SK-N-SH (cell line): ENCODE data around the gene HTRA3. TPM values are rescaled to one million over a fixed set of nuclear protein-coding genes. Genes with fewer than 3 reads are reported as not detected.

Source experiments
- CTCF ChIA-PET: fragments of 300-600, 350-600 bp; formaldehyde crosslinking; extraction: SDS; loops from one replicate; lab custom pipeline; 2021; lab: Yijun Ruan, JAX
- POLR2A ChIA-PET: fragments of 350-600 bp; sonication (Branson Sonifier 250); formaldehyde crosslinking; extraction: SDS; loops from one replicate; lab custom pipeline; 2020; ENCODE audit warnings: antibody characterized with exemption, inconsistent platforms; lab: Yijun Ruan, JAX
- DNase-seq: peaks from one replicate; pipeline ENCODE4 v3.0.0; 2012
- H2AFZ ChIP-seq: fragments of 200-600 bp; sonication (generic); 2 replicates; pipeline ENCODE4 v1.8.1; 2016; ENCODE audit warnings: antibody characterized with exemption, mild to moderate bottlenecking, low read depth
- H3F3A ChIP-seq: fragments of 200-600 bp; sonication (generic); replicated peaks from 2 replicates; pipeline ENCODE3; 2016; ENCODE audit warnings: antibody characterized with exemption, mild to moderate bottlenecking; ENCODE audit not compliant: insufficient read depth
- H3K27ac ChIP-seq, 2 experiments: fragments of 200-500 bp in 1 of 2; fragments of 200-600 bp in 1 of 2; sonication (Bioruptor generic) in 1 of 2; sonication (generic), shearing (Covaris generic) in 1 of 2; 2 replicates each; pipeline versions ENCODE4 v1.5.1 to v1.6.1; 2014 to 2016; ENCODE audit warnings: low read depth in 2 of 2, inconsistent platforms in 1 of 2, low read length in 1 of 2, mild to moderate bottlenecking in 1 of 2, mixed read lengths in 1 of 2
- H3K27me3 ChIP-seq: fragments of 200-600 bp; sonication (generic), shearing (Covaris generic); 2 replicates; pipeline ENCODE4 v1.6.1; 2016; ENCODE audit warnings: mixed run types; ENCODE audit not compliant: insufficient read depth
- H3K36me3 ChIP-seq, 2 experiments: fragments of 200-500 bp in 1 of 2; fragments of 200-600 bp in 1 of 2; sonication (Bioruptor generic) in 1 of 2; sonication (generic) in 1 of 2; replicated peaks in 1 of 2; 2 replicates each; pipeline versions ENCODE3 to v1.5.1; 2014 to 2016; ENCODE audit warnings: low read length in 1 of 2, mild to moderate bottlenecking in 1 of 2; ENCODE audit not compliant: insufficient read depth in 2 of 2, control insufficient read depth in 1 of 2
- H3K4me1 ChIP-seq, 2 experiments: fragments of 200-500 bp in 1 of 2; fragments of 200-600 bp in 1 of 2; sonication (Bioruptor generic) in 1 of 2; sonication (generic), shearing (Covaris generic) in 1 of 2; 2 replicates each; pipeline versions ENCODE4 v1.5.1 to v1.6.1; 2014 to 2016; ENCODE audit warnings: low read depth in 1 of 2, low read length in 1 of 2, mixed run types in 1 of 2; ENCODE audit not compliant: insufficient read depth in 2 of 2, control insufficient read depth in 1 of 2
- H3K4me2 ChIP-seq: fragments of 200-600 bp; sonication (generic), shearing (Covaris generic); 2 replicates; pipeline ENCODE4 v1.6.1; 2017; ENCODE audit warnings: mixed run types
- H3K4me3 ChIP-seq, 2 experiments: fragments of 200-500 bp in 1 of 2; fragments of 200-600 bp in 1 of 2; sonication (Bioruptor generic) in 1 of 2; sonication (generic), shearing (Covaris generic) in 1 of 2; 2 replicates each; pipeline versions ENCODE4 v1.5.1 to v1.8.1; 2014 to 2016; ENCODE audit warnings: low read depth in 2 of 2, inconsistent platforms in 1 of 2, low read length in 1 of 2, mild to moderate bottlenecking in 1 of 2, mixed read lengths in 1 of 2, moderate library complexity in 1 of 2
- H3K79me2 ChIP-seq: fragments of 200-600 bp; sonication (generic); 2 replicates; pipeline ENCODE4 v1.8.1; 2017; ENCODE audit warnings: mild to moderate bottlenecking; ENCODE audit not compliant: insufficient read depth
- H3K9ac ChIP-seq: fragments of 200-600 bp; sonication (generic); 2 replicates; pipeline ENCODE4 v1.6.1; 2017; ENCODE audit warnings: mixed run types
- H3K9me2 ChIP-seq: fragments of 200-600 bp; sonication (generic); 2 replicates; pipeline ENCODE4 v1.6.1; 2017; ENCODE audit warnings: mixed run types
- H3K9me3 ChIP-seq: fragments of 200-600 bp; sonication (generic); 2 replicates; pipeline ENCODE4 v1.6.1; 2017; ENCODE audit warnings: mixed run types, mild to moderate bottlenecking, moderate library complexity
- H4K20me1 ChIP-seq: fragments of 200-600 bp; sonication (generic); 2 replicates; pipeline ENCODE4 v1.6.1; 2017; ENCODE audit warnings: mild to moderate bottlenecking, mixed run types; ENCODE audit not compliant: insufficient read depth
- EP300 ChIP-seq, 2 experiments: IDR thresholded peaks; 2 replicates each; pipeline versions ENCODE4 v1.4.0 to v1.6.1; 2012; ENCODE audit warnings: borderline replicate concordance in 1 of 2, low read depth in 1 of 2, low read length in 1 of 2
- EZH2phosphoT487 ChIP-seq: fragments of 200-600 bp; sonication (generic); IDR thresholded peaks from 2 replicates; pipeline ENCODE4 v1.6.1; 2017; ENCODE audit warnings: low read depth, mixed run types, mild to moderate bottlenecking, antibody characterized with exemption, moderate library complexity, borderline replicate concordance
- FOXJ3 ChIP-seq: sonication (generic); formaldehyde crosslinking; IDR thresholded peaks from 2 replicates; pipeline ENCODE4 v1.5.1; 2020; ENCODE audit warnings: mild to moderate bottlenecking, missing genetic modification reagents
- FOXM1 ChIP-seq: IDR thresholded peaks from 2 replicates; pipeline ENCODE4 v1.4.0; 2012; ENCODE audit warnings: low read depth, mild to moderate bottlenecking
- MAX ChIP-seq: IDR thresholded peaks from 2 replicates; pipeline ENCODE4 v1.4.0; 2012; ENCODE audit warnings: low read depth
- NFIC ChIP-seq: IDR thresholded peaks from 2 replicates; pipeline ENCODE4 v1.4.0; 2012; ENCODE audit warnings: borderline replicate concordance
- NRF1 ChIP-seq: IDR thresholded peaks from 2 replicates; pipeline ENCODE4 v1.6.1; 2012; ENCODE audit warnings: low read depth, mild to moderate bottlenecking, low read length
- REST ChIP-seq: IDR thresholded peaks from 2 replicates; pipeline ENCODE4 v1.6.1; 2012; ENCODE audit warnings: mild to moderate bottlenecking, low read depth, low read length, moderate library complexity
- RXRA ChIP-seq: IDR thresholded peaks from 2 replicates; pipeline ENCODE4 v1.4.0; 2012; ENCODE audit warnings: low read depth, mild to moderate bottlenecking, borderline replicate concordance
- SIN3A ChIP-seq: IDR thresholded peaks from 2 replicates; pipeline ENCODE4 v1.6.1; 2012; ENCODE audit warnings: low read depth, mild to moderate bottlenecking, low read length, moderate library complexity, borderline replicate concordance
- TCF12 ChIP-seq: IDR thresholded peaks from 2 replicates; pipeline ENCODE4 v1.4.0; 2012
- TEAD4 ChIP-seq: IDR thresholded peaks from 2 replicates; pipeline ENCODE4 v1.4.0; 2012; ENCODE audit warnings: mild to moderate bottlenecking, borderline replicate concordance; ENCODE audit not compliant: insufficient read depth
- USF1 ChIP-seq: IDR thresholded peaks from 2 replicates; pipeline ENCODE4 v1.4.0; 2012; ENCODE audit warnings: low read depth, borderline replicate concordance
- YY1 ChIP-seq: IDR thresholded peaks from 2 replicates; pipeline ENCODE4 v1.4.0; 2012; ENCODE audit warnings: low read depth, mild to moderate bottlenecking
- ZBTB33 ChIP-seq: IDR thresholded peaks from 2 replicates; pipeline ENCODE4 v1.4.0; 2012; ENCODE audit warnings: low read depth, borderline replicate concordance
- WGBS: methylation state at CpG from one replicate; pipeline ENCODE4 v1.1.6; 2017; ENCODE audit warnings: low lambda C conversion rate; 5-methylcytosine and 5-hydroxymethylcytosine counted together
- polyA plus RNA-seq, 3 experiments: library from polyadenylated mRNA; depleted of rRNA; stranded (reverse); fragments of >200 nt; gene quantifications; 2 replicates each; pipeline ENCODE4 v1.2.3, GENCODE V29; 2012
- TF ChIP-seq, protein P1 (sequence below): fragments of 150-350 bp; IDR thresholded peaks from 2 replicates; pipeline ENCODE4 v1.6.1; 2017; ENCODE audit warnings: antibody characterized with exemption, low read length, low read depth, borderline replicate concordance
- TF ChIP-seq, protein P2 (sequence below): fragments of 150-350 bp; IDR thresholded peaks from 2 replicates; pipeline ENCODE4 v1.6.1; 2016; ENCODE audit warnings: mild to moderate bottlenecking, low read depth, low read length
- TF ChIP-seq, protein P3 (sequence below): fragments of 200-600 bp; sonication (generic); IDR thresholded peaks from 2 replicates; pipeline ENCODE4 v1.6.1; 2017; ENCODE audit warnings: antibody characterized with exemption, mild to moderate bottlenecking, moderate library complexity

HTRA3 gene
- polyA plus RNA-seq, 1 of the 3 experiments (the other 2 are of a cell fraction): 0.05 TPM

- H3K36me3 ChIP-seq: no peaks in the 10 kb centered on the region
- no peak overlapping the region for H3K4me3 ChIP-seq
- POLR2A ChIA-PET: no interaction called here
- H4K20me1 ChIP-seq: no peaks in the 10 kb centered on the region
- no peak overlapping the region for H2AFZ ChIP-seq
- TF ChIP-seq RXRA: no peak
- TF ChIP-seq, protein P1, sequence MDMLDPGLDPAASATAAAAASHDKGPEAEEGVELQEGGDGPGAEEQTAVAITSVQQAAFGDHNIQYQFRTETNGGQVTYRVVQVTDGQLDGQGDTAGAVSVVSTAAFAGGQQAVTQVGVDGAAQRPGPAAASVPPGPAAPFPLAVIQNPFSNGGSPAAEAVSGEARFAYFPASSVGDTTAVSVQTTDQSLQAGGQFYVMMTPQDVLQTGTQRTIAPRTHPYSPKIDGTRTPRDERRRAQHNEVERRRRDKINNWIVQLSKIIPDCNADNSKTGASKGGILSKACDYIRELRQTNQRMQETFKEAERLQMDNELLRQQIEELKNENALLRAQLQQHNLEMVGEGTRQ: no peak
- TF ChIP-seq SIN3A: no peak
- no peak for TF ChIP-seq EZH2phosphoT487
- TF ChIP-seq, protein P2, sequence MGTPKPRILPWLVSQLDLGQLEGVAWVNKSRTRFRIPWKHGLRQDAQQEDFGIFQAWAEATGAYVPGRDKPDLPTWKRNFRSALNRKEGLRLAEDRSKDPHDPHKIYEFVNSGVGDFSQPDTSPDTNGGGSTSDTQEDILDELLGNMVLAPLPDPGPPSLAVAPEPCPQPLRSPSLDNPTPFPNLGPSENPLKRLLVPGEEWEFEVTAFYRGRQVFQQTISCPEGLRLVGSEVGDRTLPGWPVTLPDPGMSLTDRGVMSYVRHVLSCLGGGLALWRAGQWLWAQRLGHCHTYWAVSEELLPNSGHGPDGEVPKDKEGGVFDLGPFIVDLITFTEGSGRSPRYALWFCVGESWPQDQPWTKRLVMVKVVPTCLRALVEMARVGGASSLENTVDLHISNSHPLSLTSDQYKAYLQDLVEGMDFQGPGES: no peak
- no peak for TF ChIP-seq REST
- TF ChIP-seq ZBTB33: no peak
- TF ChIP-seq USF1: no peak
- no peak for TF ChIP-seq NRF1
- TF ChIP-seq EP300 (IDR thresholded peaks at IDR 0.05; ENCODE audit: borderline replicate concordance in 1 of 2, low read depth in 1 of 2, low read length in 1 of 2): no peak
- TF ChIP-seq, protein P3, sequence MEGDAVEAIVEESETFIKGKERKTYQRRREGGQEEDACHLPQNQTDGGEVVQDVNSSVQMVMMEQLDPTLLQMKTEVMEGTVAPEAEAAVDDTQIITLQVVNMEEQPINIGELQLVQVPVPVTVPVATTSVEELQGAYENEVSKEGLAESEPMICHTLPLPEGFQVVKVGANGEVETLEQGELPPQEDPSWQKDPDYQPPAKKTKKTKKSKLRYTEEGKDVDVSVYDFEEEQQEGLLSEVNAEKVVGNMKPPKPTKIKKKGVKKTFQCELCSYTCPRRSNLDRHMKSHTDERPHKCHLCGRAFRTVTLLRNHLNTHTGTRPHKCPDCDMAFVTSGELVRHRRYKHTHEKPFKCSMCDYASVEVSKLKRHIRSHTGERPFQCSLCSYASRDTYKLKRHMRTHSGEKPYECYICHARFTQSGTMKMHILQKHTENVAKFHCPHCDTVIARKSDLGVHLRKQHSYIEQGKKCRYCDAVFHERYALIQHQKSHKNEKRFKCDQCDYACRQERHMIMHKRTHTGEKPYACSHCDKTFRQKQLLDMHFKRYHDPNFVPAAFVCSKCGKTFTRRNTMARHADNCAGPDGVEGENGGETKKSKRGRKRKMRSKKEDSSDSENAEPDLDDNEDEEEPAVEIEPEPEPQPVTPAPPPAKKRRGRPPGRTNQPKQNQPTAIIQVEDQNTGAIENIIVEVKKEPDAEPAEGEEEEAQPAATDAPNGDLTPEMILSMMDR: no peak
- no peak for TF ChIP-seq NFIC
- no peak for TF ChIP-seq TCF12
- TF ChIP-seq TEAD4: no peak
- TF ChIP-seq YY1: no peak
- no peak for TF ChIP-seq FOXJ3 (CRISPR knock-in tag)
- TF ChIP-seq FOXM1: no peak
- TF ChIP-seq MAX: no peak
- H3K9ac ChIP-seq: no peak overlapping the region
- H3K4me2 ChIP-seq: no peak overlapping the region
- no peaks in the 10 kb centered on the region for H3K9me2 ChIP-seq
- no peaks in the 10 kb centered on the region for H3K79me2 ChIP-seq
- DNase-seq: no peak
- no peaks in the 10 kb centered on the region for H3K9me3 ChIP-seq
- H3K27ac ChIP-seq: no peak overlapping the region
- no peaks in the 10 kb centered on the region for H3F3A ChIP-seq
- CTCF ChIA-PET: no interaction called here
- H3K27me3 ChIP-seq: no peaks in the 10 kb centered on the region
- WGBS: 73% methylated on average over 12 of the region's 23 CpGs
- peaks cover 0 to 32% of the 10 kb centered on the region in 2 experiments; a peak in 1 of 4 replicates for H3K4me1 ChIP-seq
Observed at GRCh38 chr4:8285976-8286718, 16.6 kb downstream of the HTRA3 start.
